Stimulated activated naive CD8-positive, alpha-beta T cell treated with anti-CD3 and anti-CD28 coated beads, Interleukin-15, Interleukin-2, amounts not matched to agents 100 U/mL and 50 U/mL, for 24 hours (primary cell): Measurements from ENCODE around the gene CABP4.
"Not testable (repeated sequence)": the region's sequence is repeated elsewhere in the genome, so short reads cannot be mapped to it uniquely, and the experiment has no call there.

Experiments
- ATAC-seq: fragments of 150-1000 bp; cut with Tn5 transposase; one replicate; pipeline ENCODE4 v1.10.0; 2021
- DNase-seq: peaks from one replicate; pipeline ENCODE4 v3.0.0; 2021

The CABP4 gene

DNA sequence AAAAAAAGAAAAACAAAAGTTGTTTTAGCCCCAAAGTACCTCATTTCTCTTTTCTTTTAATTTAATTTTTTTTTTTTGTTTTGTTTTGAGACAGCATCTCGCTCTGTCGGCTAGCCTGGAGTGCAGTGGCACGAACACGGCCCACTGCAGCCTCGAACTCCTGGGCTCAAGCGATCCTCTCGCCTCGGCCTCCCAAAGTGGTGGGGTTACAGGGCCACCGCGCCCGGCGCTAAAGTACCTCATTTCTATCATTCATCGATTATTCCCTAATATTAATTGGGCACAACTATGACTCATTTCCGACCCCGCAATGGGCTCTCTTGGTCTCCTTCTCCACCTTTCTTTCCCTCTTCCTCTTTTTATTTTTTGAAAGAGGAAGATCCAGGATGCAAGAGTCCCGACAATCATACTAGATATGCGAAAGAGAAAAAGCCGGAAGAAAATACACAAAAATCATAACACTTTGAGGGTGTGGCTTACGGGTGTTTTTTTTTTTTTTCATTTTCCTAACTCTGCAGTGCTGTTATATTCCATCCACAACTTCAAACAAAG lies 27.2 kb downstream of the CABP4 start:
- DNase-seq (no peak), ATAC-seq (no peak)

- peak; percentile 97 for DNase-seq
- ATAC-seq, result peak; percentile 66
Measured at GRCh38 chr11:67482827-67483798, 28.0 kb downstream of the CABP4 start, which contains the start of gene AIP. TSS of gene AIP (plus strand) at chr11:67483026. CDS start at chr11:67483159, 133 bp downstream.

DNA sequence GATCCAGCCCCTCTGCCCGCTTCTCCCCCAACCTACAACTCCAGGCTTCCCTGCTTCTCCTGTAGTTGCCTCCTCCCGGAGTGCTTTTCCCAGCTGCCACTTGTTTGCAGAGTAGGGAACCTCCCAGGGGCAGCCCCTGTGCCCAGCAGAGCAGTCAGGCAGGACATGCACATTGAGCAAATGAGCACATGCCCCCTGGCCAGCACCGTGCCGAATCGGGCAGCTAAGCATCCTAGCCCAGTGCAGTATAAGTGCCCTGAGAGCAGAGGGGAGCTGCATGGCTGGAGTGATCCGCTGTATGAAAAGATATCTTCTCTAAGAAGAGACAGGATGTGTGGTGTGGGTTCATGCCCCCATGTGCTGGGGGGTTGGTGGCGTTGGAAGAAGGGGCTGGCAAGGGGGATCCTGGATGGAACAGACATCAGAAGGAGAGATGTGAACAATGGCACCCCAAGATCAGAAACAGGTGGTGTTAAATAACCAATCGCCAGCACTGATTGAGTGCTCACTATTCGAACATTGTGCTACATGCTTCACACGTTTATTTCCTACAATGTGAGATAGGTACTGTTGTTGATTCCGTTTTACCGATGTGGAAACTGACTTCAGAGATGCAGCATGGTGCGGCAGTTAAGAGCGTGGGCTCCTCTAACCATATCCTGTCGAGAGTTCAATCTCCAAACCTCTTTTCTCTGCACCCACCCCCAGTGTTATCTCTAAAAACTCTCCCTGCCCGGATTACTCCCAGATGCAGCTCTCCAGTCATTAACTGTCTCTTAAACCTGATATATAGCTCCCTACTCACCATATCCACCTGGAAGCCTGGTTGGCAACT lies 28.9 kb downstream of the CABP4 start:
- DNase-seq (peak; percentile 55), ATAC-seq (peak; percentile 17)

- DNase-seq (peak; percentile 83), ATAC-seq (peak; percentile 35)
Measured at GRCh38 chr11:67484847-67485311, 29.7 kb downstream of the CABP4 start.

DNA sequence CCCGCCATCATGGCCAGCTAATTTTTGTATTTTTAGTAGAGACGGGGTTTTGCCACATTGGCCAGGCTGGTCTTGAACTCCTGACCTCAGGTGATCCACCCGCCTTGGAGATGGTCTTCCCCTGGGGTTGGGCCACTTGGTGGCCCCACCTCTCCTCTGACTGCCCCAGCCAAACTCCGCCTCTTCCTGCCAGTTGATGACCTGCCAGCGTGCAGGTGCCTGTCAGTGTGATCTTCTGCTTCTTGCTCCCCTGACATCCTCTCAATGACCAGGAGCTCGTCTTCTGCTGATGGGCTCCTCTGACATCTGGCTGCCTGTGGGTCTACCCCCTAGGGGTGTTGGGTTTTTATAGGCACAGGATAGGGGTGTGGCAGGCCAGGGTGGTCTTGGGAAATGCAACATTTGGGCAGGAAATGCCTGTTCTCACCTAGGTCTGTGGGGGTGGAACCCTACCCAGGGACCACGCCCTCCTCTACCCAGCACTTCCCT lies 30.8 kb downstream of the CABP4 start:
- not testable (repeated sequence) for ATAC-seq
- DNase-seq, result peak; percentile 75

- DNase-seq (peak; percentile 73), ATAC-seq (no peak)
Measured at GRCh38 chr11:67486481-67487195, 31.5 kb downstream of the CABP4 start.

DNA sequence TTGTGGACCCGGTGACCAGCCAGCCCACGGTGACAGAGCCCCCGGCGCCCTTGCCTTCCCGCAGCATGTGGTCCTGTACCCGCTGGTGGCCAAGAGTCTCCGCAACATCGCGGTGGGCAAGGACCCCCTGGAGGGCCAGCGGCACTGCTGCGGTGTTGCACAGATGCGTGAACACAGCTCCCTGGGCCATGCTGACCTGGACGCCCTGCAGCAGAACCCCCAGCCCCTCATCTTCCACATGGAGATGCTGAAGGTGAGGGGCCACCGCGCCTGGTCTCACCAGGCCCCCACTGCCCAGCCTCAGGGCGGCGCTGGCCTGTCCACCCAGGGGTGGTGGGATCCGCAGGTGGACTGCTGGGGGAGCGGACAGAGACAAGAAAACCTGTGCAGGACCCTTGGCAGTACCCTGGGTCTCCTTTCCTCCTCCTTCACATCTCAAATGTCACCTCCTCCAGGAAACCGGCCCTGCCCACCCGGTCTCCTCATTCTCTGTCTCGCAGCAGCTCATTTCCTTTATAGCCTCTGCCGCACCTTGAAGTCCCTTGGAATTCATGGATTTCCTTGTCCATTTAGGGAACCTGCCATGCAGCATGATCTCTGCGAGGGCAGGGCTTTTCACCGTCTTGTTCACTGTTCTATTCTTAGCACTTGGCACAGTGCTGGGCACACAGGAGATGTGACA lies 34.2 kb downstream of the CABP4 start:
- ATAC-seq, result no peak
- no peak for DNase-seq

DNA sequence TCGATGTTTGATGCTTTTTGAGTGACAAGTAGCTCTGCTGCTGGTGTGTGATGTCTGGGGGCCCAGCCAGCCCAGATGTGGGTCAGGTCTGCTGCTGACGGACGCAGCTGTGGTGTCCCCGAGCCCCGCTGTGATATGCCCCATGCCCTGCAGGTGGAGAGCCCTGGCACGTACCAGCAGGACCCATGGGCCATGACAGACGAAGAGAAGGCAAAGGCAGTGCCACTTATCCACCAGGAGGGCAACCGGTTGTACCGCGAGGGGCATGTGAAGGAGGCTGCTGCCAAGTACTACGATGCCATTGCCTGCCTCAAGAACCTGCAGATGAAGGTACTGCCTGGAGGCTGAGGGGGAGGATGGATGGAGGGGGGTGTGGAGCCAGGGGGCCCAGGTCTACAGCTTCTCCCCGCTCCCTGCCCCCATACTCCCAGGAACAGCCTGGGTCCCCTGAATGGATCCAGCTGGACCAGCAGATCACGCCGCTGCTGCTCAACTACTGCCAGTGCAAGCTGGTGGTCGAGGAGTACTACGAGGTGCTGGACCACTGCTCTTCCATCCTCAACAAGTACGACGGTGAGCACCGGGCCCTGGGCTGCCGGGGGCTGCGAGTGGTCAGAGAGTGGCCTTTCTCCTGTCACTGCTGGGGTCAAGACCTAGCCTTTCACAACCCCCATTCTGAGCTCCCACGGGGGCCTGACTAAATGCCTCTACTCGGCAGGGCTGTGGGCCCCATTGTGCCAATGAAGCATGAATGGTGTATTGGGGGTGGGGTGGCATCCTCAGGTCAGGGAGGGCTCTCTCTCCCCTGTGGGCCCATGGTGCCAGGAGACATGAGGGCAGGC lies 35.0 kb downstream of the CABP4 start:
- DNase-seq (no peak), ATAC-seq (no peak)

DNA sequence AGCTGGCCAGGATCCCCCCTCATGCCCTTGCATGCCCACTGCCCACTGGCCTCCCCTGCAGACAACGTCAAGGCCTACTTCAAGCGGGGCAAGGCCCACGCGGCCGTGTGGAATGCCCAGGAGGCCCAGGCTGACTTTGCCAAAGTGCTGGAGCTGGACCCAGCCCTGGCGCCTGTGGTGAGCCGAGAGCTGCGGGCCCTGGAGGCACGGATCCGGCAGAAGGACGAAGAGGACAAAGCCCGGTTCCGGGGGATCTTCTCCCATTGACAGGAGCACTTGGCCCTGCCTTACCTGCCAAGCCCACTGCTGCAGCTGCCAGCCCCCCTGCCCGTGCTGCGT lies 35.5 kb downstream of the CABP4 start:
- DNase-seq (no peak), ATAC-seq (no peak)

GRCh38 chr11:67491276-67492068 lies 36.3 kb downstream of the CABP4 start:
- ATAC-seq (no peak), DNase-seq (no peak)

- ATAC-seq (no peak), DNase-seq (no peak)
Measured at GRCh38 chr11:67492069-67492727, 37.0 kb downstream of the CABP4 start.

DNA sequence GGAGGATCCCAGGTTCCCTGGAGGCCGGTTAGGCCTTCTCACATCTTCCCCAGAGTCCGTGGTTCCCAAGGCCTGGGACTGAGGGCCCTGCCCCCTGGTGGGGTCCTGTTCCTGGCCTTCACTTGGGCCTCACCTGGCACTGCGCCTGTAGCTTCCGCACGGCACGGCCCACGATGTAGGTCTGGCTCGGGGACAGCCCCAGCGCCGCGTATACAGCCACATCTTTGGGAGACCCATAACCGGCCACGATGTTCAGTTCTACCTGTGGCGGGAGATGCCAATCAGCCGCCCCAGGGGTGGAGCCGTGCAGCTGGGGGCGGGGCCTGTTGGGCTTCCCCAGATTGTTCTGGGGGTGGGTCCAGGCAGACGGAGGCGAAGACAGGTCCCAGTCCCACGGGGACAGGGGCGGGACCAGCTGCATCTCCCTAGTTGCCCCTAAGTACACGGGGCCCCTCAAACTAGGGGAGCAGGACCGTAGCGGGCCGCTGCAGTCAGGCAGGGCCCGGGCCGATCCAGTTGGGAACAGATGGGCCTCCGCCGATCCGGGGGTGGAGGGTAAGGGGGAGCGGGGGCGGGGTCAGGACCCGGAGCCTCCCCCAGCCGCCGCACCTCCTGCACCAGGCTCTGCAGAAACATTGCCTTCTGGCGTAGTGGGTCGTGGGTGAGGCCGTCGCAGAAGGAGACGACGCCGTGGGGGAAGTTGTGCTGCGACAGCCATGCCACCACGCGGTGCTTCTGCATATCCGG lies 37.8 kb downstream of the CABP4 start:
- DNase-seq (peak; percentile 52), ATAC-seq (no peak)

DNA sequence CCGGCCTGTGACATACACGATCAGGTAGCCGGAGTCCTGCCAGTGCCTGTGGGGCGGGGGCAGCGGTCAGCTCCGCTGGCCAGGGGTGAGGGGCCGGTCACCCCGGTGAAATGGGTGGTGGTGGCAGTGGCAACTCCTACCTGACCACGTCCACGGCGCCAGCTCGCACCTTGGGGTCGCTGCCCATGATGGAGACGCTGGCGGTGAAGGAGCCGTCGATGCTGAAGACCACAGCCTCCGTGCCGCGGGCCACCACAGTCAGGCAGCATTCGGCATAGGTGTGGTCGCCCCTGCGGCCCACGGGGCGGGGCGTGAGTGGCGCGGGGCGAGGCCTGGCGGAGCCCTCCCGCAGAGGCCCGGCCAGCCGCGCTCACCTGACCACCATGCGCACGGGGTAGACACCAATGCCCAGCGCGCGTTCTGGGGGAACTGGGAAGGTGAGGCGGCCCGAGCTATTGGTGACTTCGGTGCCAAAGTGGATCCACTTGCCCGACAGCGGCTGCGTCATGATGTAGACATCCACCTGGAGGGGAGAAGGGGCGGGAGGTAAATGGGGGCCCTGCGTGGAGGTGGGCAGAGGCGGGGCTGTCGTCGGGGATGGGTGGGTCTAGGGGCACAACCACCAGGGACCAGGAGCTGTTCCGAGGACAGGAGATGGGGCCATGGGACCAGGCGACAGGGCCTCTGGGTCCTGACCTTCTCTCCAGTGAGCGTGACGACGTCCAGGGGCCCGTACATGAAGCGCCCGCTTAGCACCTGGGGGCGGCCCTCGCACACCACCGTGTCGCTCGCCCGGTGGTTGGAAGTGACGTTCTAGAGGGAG lies 38.6 kb downstream of the CABP4 start:
- no peak for DNase-seq
- no peak for ATAC-seq

DNA sequence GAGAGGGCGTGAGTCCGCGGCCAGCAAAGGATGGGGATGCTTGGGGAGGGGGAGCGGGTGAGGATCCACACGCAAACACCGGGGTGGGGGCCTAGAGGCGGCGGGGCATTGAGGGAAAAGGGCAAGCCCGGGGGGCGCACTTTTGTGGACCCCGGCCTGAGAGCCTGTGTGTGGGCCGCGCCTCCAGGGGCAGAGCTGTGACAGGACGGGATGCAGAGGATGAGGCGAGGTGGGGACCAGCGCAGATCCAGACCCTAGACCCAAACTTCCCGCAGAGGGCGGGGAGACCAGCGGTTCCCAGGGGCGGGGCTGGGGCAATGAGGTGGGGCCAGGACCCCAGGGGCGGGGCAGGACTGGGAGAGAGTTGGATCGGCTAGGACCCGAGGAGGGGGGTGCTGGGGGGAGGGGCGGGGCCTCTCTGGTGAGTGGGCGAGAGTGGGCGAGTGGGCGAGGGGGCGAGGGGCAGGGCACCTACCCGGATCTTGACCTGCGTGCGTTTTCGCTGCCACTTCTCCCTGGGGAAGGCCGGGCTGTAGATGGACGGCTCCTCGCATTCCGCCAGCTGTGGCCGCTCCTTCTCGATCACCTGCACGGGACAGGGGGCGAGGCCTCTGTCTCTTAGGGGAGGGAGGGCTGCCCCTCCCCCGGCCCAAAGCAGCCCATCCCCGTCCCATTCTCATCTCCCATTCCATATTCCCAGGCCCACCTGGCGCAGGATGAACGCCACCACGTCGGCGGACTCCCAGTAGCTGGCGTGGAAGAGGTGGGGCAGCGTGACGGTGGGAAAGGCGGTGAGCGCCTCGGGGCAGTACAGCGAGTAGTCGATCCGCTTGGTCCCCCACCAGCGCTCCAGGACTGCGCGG lies 39.4 kb downstream of the CABP4 start:
- no peak for DNase-seq
- ATAC-seq, result no peak

DNA sequence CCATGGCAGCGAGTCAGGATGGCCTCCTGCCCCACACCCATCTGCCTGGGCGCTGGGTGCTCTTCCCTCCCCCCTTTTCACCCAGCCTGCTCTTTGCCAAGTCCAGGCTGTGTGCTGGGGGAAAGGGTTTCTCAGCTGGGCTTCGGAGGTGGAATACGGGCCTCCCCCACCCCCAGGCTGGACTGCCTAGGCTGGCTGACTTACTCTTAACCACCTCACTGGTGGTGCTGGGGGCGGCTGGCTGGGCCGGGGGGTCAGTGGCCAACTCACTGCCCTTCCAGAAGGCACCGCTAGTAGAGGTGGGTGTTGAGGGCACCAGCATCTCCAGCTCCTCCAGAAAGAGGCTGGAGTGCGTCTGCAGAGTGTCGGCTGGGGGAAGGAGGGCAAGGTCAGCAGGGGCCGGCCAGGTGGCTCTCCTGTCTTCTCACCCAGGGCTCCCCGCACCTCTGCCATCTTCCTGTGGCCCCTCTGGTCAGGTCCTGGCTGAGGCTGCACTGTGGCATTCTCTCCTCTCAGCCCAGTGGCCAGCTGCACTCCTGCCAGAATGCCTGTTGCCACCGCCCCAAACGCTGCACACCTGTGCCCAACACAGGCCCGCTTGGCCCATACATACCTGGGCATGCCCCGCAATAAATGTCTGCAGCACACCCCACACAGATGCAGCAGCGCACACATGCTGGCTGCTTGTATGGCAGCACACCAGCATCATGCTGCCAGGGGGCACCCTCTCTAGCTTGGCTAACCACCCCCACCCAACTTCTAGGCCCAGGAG lies 40.3 kb downstream of the CABP4 start:
- ATAC-seq (no peak), DNase-seq (no peak)
